Colonic mucosa (tissue), 4 donors: ENCODE results near the gene GALC. TPM values are rescaled to one million over a fixed set of nuclear protein-coding genes. Genes with fewer than 3 reads are reported as not detected.

ENCODE experiments used
- DNase-seq: peaks from one replicate; pipeline ENCODE4 v3.0.0-alpha.2; 2020
- H3K27ac ChIP-seq: fragments of 200-600 bp; one replicate; pipeline ENCODE4 v1.8.0; 2021
- H3K27me3 ChIP-seq: fragments of 200-600 bp; one replicate; pipeline ENCODE4 v1.8.0; 2021
- H3K36me3 ChIP-seq: fragments of 200-600 bp; one replicate; pipeline ENCODE4 v1.8.0; 2021
- H3K4me1 ChIP-seq: fragments of 200-600 bp; one replicate; pipeline ENCODE4 v1.8.0; 2021; ENCODE audit warnings: mild to moderate bottlenecking
- H3K4me3 ChIP-seq: fragments of 200-600 bp; one replicate; pipeline ENCODE4 v1.8.0; 2021
- H3K9ac ChIP-seq, 2 donors: one replicate each; pipeline ENCODE4 v1.7.0; 2013; ENCODE audit warnings: control low read depth in 2 of 2, low read depth in 2 of 2, low read length in 2 of 2
- H3K9me3 ChIP-seq: fragments of 200-600 bp; one replicate; pipeline ENCODE4 v1.8.0; 2021
- CTCF ChIP-seq: fragments of 200-600 bp; IDR thresholded peaks from one replicate; pipeline ENCODE4 v1.8.0; 2022; ENCODE audit warnings: antibody characterized with exemption, mild to moderate bottlenecking
- intact Hi-C: fragments of 100-400 bp; cut with DNase I; formaldehyde crosslinking; loops from one replicate; pipeline ENCODE4 v1.14.1; 2022
- total RNA-seq, 2 donors: library from RNA; stranded (reverse); fragmentation: NEBNext Ultra II Directional in 1 of 2; extraction: Animal tissue kit (Norgen Biotek cat#: 25700) in 1 of 2; gene quantifications; one replicate each; pipeline ENCODE4 v1.2.1, GENCODE V29; 2021
- donor health status: healthy.
- donor health status: DM: no; HTN: no; CAD: no.
- donor health status: DM: no; HTN: no; CAD: no.

The GALC gene
- total RNA-seq, 2 donors from 2014 or later: 14.9 to 27.4 TPM

- no peaks in the 10 kb centered on the region for H3K27me3 ChIP-seq
- H3K36me3 ChIP-seq: no peaks in the 10 kb centered on the region
- H3K4me3 ChIP-seq: no peak overlapping the region
- no peak overlapping the region for H3K27ac ChIP-seq
- intact Hi-C loops: no loop called here
- no peaks in the 10 kb centered on the region for H3K9me3 ChIP-seq
- no peak overlapping the region for H3K9ac ChIP-seq
- H3K4me1 ChIP-seq: no peaks in the 10 kb centered on the region
- no peak for TF ChIP-seq CTCF
- no peak for DNase-seq
These were observed 76.7 kb downstream of the GALC start for GRCh38 chr14:87916103-87916885.

DNA sequence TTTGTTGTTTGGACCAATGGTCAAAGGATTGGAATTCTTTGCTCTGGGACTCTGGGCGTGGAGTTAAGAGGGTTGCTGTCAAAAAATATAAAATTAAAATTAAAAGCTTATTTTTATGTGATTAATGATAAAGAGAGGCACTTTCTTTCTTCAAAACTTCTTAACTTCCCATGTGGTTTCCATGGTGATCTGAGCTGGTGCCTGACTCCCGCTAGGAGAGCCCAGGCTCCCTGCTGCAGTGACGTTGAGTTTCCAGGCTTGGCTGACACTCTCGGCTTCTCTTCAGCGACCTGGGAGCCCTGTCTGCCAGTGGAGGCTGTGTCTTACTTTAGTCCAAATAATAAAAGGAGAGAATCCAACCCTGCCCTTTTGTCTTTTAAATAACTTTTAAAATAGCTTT, 84.4 kb downstream of the GALC start:
- Histone ChIP-seq H3K27me3 (no peaks in the 10 kb centered on the region), H3K4me3 (no peak overlapping the region), H3K36me3 (no peaks in the 10 kb centered on the region), H3K27ac (no peak overlapping the region), H3K9me3 (no peaks in the 10 kb centered on the region), H3K9ac (no peak overlapping the region), H3K4me1 (no peaks in the 10 kb centered on the region)
- no peak for DNase-seq
- TF ChIP-seq CTCF: no peak
- intact Hi-C loops: no loop called here

- intact Hi-C loops: no loop called here
- no peak for TF ChIP-seq CTCF
- no peak for DNase-seq
- no peak overlapping the region for H3K9ac ChIP-seq
- no peaks in the 10 kb centered on the region for H3K27me3 ChIP-seq
- H3K36me3 ChIP-seq: no peaks in the 10 kb centered on the region
- no peak overlapping the region for H3K4me3 ChIP-seq
- H3K4me1 ChIP-seq: no peaks in the 10 kb centered on the region
- H3K9me3 ChIP-seq: no peaks in the 10 kb centered on the region
- H3K27ac ChIP-seq: no peak overlapping the region
These were observed 91.3 kb downstream of the GALC start for GRCh38 chr14:87901652-87902051.

DNA sequence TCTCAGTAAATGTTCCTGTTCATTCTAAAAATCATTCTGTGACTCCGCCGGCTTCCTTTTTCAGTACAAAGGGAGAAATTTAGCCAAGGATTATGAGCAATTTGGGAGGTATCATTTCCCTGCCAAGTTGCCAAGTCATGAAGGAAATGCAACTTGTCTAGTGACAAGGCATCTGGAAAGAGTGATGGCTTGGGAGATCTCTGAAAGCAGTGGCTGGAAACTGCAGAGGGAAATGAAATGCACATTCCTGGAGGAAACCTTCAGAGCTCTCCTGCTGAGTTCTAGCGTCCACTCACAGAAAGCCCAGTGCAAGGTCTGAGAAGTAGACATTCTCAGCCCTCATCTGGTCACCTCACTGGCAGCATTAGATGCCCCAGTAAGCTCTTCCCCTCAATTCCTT, 91.7 kb downstream of the GALC start:
- no peaks in the 10 kb centered on the region for H3K9me3 ChIP-seq
- H3K4me1 ChIP-seq: no peaks in the 10 kb centered on the region
- no peaks in the 10 kb centered on the region for H3K27me3 ChIP-seq
- H3K36me3 ChIP-seq: no peaks in the 10 kb centered on the region
- TF ChIP-seq CTCF: no peak
- intact Hi-C loops: no loop called here
- DNase-seq: no peak
- H3K4me3 ChIP-seq: no peak overlapping the region
- no peak overlapping the region for H3K27ac ChIP-seq
- no peak overlapping the region for H3K9ac ChIP-seq

DNA sequence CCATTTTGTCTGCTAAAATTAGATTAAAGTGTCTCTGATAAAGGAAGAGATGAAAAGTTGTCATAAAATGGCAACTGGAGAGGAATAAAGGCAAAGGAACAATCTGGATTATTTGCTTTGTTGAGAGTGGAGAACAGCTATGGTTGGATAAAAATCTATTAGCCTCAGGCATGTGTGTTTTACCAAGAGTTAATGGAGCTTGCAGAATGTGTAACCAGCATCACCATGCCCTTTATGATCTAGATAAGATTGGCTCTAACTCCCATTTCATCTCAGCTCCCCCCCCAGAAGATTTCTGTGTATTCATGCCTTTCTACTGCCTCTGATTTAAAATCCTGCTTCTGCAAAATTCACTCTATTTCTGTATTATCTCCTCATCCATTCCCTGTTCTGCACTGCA, 93.8 kb downstream of the GALC start:
- DNase-seq: no peak

More for the DNA sequence above, 93.8 kb downstream of the GALC start:
- Histone ChIP-seq H3K27ac (no peak overlapping the region), H3K9me3 (no peaks in the 10 kb centered on the region), H3K4me1 (no peaks in the 10 kb centered on the region), H3K27me3 (no peaks in the 10 kb centered on the region), H3K36me3 (no peaks in the 10 kb centered on the region), H3K9ac (no peak overlapping the region), H3K4me3 (no peak overlapping the region)
- no peak for TF ChIP-seq CTCF
- intact Hi-C loops: loop anchor here (10.0 kb wide), 1 partner anchor 154 kb away; no protein-coding TSS in a partner anchor
